Fibroblast of the aortic adventitia (primary cell): ENCODE results near the gene DUS1L. TPM values are rescaled to one million over a fixed set of nuclear protein-coding genes. Genes with fewer than 3 reads are reported as not detected.
"Not testable (repeated sequence)": the region's sequence is repeated elsewhere in the genome, so short reads cannot be mapped to it uniquely, and the experiment has no call there.

Experiments used
- DNase-seq: peaks from one replicate; pipeline ENCODE4 v3.0.0-alpha.2; 2010; ENCODE audit warnings: low read depth
- H3K4me3 ChIP-seq: 2 replicates; pipeline ENCODE4 v1.5.1; 2011; ENCODE audit warnings: low read depth, mild to moderate bottlenecking, control low read depth, low read length, moderate library complexity
- CTCF ChIP-seq: IDR thresholded peaks from 2 replicates; pipeline ENCODE4 v1.5.1; 2011; ENCODE audit warnings: mild to moderate bottlenecking, low read length, control low read depth, inconsistent platforms; ENCODE audit not compliant: insufficient read depth
- total RNA-seq: library from RNA; depleted of rRNA; stranded (reverse); fragments of >200 nt; gene quantifications from 2 replicates; pipeline ENCODE4 v1.2.3, GENCODE V29; 2012; ENCODE audit warnings: low replicate concordance

DUS1L gene
- total RNA-seq, 1 donor: 33.8 TPM

GRCh38 chr17:82047379-82047778 is 18.2 kb downstream of the DUS1L start:
- no peak for TF ChIP-seq CTCF
- no peak overlapping the region for H3K4me3 ChIP-seq
- DNase-seq: no peak

- no peak for DNase-seq
- H3K4me3 ChIP-seq: no peak overlapping the region
- TF ChIP-seq CTCF: no peak
These were observed 18.7 kb downstream of the DUS1L start for GRCh38 chr17:82046903-82047302.

GRCh38 chr17:82045936-82046484 is 19.6 kb downstream of the DUS1L start:
- no peak for TF ChIP-seq CTCF
- no peak for DNase-seq
- no peak overlapping the region for H3K4me3 ChIP-seq

- no peak overlapping the region for H3K4me3 ChIP-seq
- no peak for DNase-seq
- no peak for TF ChIP-seq CTCF
These were observed 22.1 kb downstream of the DUS1L start for GRCh38 chr17:82043507-82043906.

- TF ChIP-seq CTCF: no peak
- no peak overlapping the region for H3K4me3 ChIP-seq
- DNase-seq: no peak
These were observed 23.0 kb downstream of the DUS1L start for GRCh38 chr17:82042649-82043048.

GRCh38 chr17:82041144-82041814 is 24.3 kb downstream of the DUS1L start:
- no peak for TF ChIP-seq CTCF
- DNase-seq: no peak

GRCh38 chr17:82039695-82040299 is 25.8 kb downstream of the DUS1L start:
- no peak overlapping the region for H3K4me3 ChIP-seq
- no peak for TF ChIP-seq CTCF
- no peak for DNase-seq

More at GRCh38 chr17:82041144-82041814, 24.3 kb downstream of the DUS1L start:
- no peak overlapping the region for H3K4me3 ChIP-seq

GRCh38 chr17:82038796-82039409 is 26.7 kb downstream of the DUS1L start:
- H3K4me3 ChIP-seq, DNase-seq: not testable (repeated sequence)
